ENCODE results near the gene MYL4. TPM values are rescaled to one million over a fixed set of nuclear protein-coding genes. Genes with fewer than 3 reads are reported as not detected.

MYL4 gene
- total RNA-seq (2021; ENCODE audit: unreplicated experiment) (0.49 TPM), Bru-seq, nascent RNA (percentile 12 among the genes with signal in this experiment), BruChase-seq, experiment 1, labeled RNA remaining after a 2-hour chase (percentile 14 among the genes with signal in this experiment), BruChase-seq, experiment 2, labeled RNA remaining after a 6-hour chase (percentile 10 among the genes with signal in this experiment)
- polyA plus RNA-seq (2012; ENCODE audit: insufficient read length), result not detected
- long read RNA-seq, result 0 reads

DNA sequence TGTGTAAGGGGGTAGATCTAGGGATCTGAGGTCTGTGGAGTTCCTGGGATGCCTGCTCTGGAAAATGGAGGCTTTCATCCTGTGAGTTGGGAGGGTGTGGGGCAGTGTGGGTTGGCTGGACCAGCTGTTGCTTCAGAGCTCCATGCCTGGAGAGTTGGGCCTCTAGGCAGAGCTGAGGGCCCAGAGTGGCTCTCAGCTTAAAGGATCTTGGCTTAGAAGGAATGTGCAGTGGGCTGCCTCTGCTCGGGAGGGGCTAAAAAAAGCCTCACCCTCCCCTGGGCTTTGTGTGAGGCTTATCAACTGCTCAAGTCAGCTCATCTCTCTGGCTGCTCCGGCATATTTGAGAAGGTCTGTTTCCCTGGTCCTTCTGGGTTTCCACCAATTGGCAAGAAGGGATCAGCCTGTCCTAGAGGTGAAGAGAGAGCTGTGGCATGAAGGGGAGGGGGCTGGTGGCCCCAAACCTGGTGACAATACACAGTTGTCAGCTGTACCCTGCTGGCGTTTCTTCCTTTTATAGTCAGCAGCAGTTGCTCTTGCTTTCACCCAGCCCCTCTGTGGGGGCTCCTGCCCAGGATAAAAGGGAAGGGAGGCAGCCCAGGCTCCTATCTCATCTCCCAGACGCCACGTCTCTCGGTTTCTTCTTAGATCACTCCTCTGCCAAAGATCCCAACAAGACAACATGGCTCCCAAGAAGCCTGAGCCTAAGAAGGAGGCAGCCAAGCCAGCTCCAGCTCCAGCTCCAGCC is at the start of gene MYL4:
TSS of gene MYL4 (plus strand) at position 605 of the 745 bp plus-strand sequence. CDS start at position 680, 75 bp downstream.
- no TSS peak for BruUV-seq (replicated peaks)
- no peak for DNase-seq (ENCODE audit: low read depth, low spot score)
- CTCF ChIA-PET, result no interaction called here

GRCh38 chr17:47162013-47162622 is 47.0 kb upstream of the MYL4 start:
- Histone ChIP-seq H3K36me3 (ENCODE audit: control insufficient read depth, insufficient read depth, low read length) (peaks cover 17% of the 10 kb centered on the region), H3K27me3 (ENCODE audit: control insufficient read depth, insufficient read depth, low read length) (no peaks in the 10 kb centered on the region), H3K4me3 (ENCODE audit: low read depth in 2 of 2, low read length in 2 of 2) (no peak overlapping the region), H3K9me3 (ENCODE audit: control insufficient read depth, insufficient read depth, low read depth, low read length) (no peaks in the 10 kb centered on the region), H3K4me1 (ENCODE audit: control insufficient read depth, insufficient read depth, low read length) (no peaks in the 10 kb centered on the region), H3K27ac (ENCODE audit: low read length) (no peak overlapping the region)
- DNase-seq (ENCODE audit: low read depth, low spot score) (no peak), ATAC-seq (no peak)
- TSS peak; percentile 41 for BruUV-seq (replicated peaks)
- TF ChIP-seq POLR2AphosphoS5 (IDR thresholded peaks at IDR 0.05; ENCODE audit: low read depth, low read length) (no peak), CTCF (IDR thresholded peaks at IDR 0.05) (no peak), TCF7L2 (IDR thresholded peaks at IDR 0.05; ENCODE audit: low read depth, low read length) (no peak), SIN3A (IDR thresholded peaks at IDR 0.05; ENCODE audit: borderline replicate concordance, insufficient read depth, low read depth, low read length) (no peak)
- TF ChIP-seq, protein P1, sequence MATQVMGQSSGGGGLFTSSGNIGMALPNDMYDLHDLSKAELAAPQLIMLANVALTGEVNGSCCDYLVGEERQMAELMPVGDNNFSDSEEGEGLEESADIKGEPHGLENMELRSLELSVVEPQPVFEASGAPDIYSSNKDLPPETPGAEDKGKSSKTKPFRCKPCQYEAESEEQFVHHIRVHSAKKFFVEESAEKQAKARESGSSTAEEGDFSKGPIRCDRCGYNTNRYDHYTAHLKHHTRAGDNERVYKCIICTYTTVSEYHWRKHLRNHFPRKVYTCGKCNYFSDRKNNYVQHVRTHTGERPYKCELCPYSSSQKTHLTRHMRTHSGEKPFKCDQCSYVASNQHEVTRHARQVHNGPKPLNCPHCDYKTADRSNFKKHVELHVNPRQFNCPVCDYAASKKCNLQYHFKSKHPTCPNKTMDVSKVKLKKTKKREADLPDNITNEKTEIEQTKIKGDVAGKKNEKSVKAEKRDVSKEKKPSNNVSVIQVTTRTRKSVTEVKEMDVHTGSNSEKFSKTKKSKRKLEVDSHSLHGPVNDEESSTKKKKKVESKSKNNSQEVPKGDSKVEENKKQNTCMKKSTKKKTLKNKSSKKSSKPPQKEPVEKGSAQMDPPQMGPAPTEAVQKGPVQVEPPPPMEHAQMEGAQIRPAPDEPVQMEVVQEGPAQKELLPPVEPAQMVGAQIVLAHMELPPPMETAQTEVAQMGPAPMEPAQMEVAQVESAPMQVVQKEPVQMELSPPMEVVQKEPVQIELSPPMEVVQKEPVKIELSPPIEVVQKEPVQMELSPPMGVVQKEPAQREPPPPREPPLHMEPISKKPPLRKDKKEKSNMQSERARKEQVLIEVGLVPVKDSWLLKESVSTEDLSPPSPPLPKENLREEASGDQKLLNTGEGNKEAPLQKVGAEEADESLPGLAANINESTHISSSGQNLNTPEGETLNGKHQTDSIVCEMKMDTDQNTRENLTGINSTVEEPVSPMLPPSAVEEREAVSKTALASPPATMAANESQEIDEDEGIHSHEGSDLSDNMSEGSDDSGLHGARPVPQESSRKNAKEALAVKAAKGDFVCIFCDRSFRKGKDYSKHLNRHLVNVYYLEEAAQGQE (IDR thresholded peaks at IDR 0.05; ENCODE audit: insufficient read depth in 1 of 2, low read depth in 2 of 2, low read length in 1 of 2), result no peak
- in situ Hi-C loops (cut with HindIII; ENCODE audit: low pct_unique_long_range_greater_than_20kb, low sequenced_read_pairs) (no loop called here), intact Hi-C loops (cut with micrococcal nuclease; ENCODE audit: unreplicated experiment) (no loop called here)
- ChIA-PET POLR2A (no interaction called here), CTCF (interaction anchor here (0.6 kb wide), 1 partner anchor 79 kb away, joined by 4 read pairs; no protein-coding TSS in a partner anchor)

More for the DNA sequence above, at the start of gene MYL4:
- no peak for ATAC-seq
- no peak within 1 kb of the TSS for H3K27ac ChIP-seq (ENCODE audit: low read length)
- no peaks in the 10 kb centered on the region for H3K36me3 ChIP-seq (ENCODE audit: control insufficient read depth, insufficient read depth, low read length)
- H3K4me3 ChIP-seq (ENCODE audit: low read depth in 2 of 2, low read length in 2 of 2), result no peak within 1 kb of the TSS
- no peak for TF ChIP-seq POLR2AphosphoS5 (IDR thresholded peaks at IDR 0.05; ENCODE audit: low read depth, low read length)
- TF ChIP-seq CTCF (IDR thresholded peaks at IDR 0.05), result no peak
- no peak for TF ChIP-seq TCF7L2 (IDR thresholded peaks at IDR 0.05; ENCODE audit: low read depth, low read length)
- TF ChIP-seq, protein P1 (IDR thresholded peaks at IDR 0.05; ENCODE audit: insufficient read depth in 1 of 2, low read depth in 2 of 2, low read length in 1 of 2), result no peak
- no peak for TF ChIP-seq SIN3A (IDR thresholded peaks at IDR 0.05; ENCODE audit: borderline replicate concordance, insufficient read depth, low read depth, low read length)
- no peaks in the 10 kb centered on the region for H3K9me3 ChIP-seq (ENCODE audit: control insufficient read depth, insufficient read depth, low read depth, low read length)
- POLR2A ChIA-PET, result no interaction called here
- no peaks in the 10 kb centered on the region for H3K27me3 ChIP-seq (ENCODE audit: control insufficient read depth, insufficient read depth, low read length)
- in situ Hi-C loops (cut with HindIII; ENCODE audit: low pct_unique_long_range_greater_than_20kb, low sequenced_read_pairs) (no loop called here), intact Hi-C loops (cut with micrococcal nuclease; ENCODE audit: unreplicated experiment) (no loop called here)
- H3K4me1 ChIP-seq (ENCODE audit: control insufficient read depth, insufficient read depth, low read length), result no peaks in the 10 kb centered on the region
